ENCODE measurements around the gene FAM184A.

DNA sequence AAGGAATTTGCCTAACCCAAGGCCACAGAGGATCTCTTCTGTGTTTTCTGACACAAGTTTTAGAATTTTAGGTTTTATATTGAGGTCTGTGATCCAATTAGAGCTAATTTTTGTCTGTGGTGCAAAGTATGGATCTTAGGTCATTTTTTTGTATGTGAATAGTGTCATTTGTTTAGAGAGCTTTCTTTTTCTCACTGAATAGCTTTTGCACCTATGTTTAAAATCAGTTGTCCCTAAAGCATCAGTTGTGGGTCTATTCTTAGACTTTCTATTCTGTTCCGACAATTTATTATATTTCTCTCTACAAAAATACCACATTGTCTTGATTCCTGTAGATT is 143.2 kb downstream of the FAM184A start:
- TF ChIP-seq, protein P1, sequence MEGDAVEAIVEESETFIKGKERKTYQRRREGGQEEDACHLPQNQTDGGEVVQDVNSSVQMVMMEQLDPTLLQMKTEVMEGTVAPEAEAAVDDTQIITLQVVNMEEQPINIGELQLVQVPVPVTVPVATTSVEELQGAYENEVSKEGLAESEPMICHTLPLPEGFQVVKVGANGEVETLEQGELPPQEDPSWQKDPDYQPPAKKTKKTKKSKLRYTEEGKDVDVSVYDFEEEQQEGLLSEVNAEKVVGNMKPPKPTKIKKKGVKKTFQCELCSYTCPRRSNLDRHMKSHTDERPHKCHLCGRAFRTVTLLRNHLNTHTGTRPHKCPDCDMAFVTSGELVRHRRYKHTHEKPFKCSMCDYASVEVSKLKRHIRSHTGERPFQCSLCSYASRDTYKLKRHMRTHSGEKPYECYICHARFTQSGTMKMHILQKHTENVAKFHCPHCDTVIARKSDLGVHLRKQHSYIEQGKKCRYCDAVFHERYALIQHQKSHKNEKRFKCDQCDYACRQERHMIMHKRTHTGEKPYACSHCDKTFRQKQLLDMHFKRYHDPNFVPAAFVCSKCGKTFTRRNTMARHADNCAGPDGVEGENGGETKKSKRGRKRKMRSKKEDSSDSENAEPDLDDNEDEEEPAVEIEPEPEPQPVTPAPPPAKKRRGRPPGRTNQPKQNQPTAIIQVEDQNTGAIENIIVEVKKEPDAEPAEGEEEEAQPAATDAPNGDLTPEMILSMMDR (IDR thresholded peaks at IDR 0.05), result no peak
- TF ChIP-seq POLR2A (IDR thresholded peaks at IDR 0.05), result no peak
- TF ChIP-seq POLR2AphosphoS5 (IDR thresholded peaks at IDR 0.05; ENCODE audit: insufficient read depth in 1 of 2, low read depth in 1 of 2), result no peak
